NCI-H2196 (cell line): Measurements from ENCODE around the gene MARCHF3.
"Not testable (repeated sequence)": the region's sequence is repeated elsewhere in the genome, so short reads cannot be mapped to it uniquely, and the experiment has no call there.

ENCODE experiments used
- DNase-seq: peaks from one replicate; lab custom pipeline; 2025; ENCODE audit not compliant: unreplicated experiment; lab: John Stamatoyannopoulos, UW

Gene MARCHF3

GRCh38 chr5:127030259-127031146 lies at the start of gene MARCHF3:
MARCHF3 (minus strand) TSS chr5:127030558; CDS start chr5:126918171, 112,387 bp downstream.
- peak; percentile 94 for DNase-seq

- no peak for DNase-seq
Observed at GRCh38 chr5:127079994-127080491, 49.7 kb upstream of the MARCHF3 start.

GRCh38 chr5:127077366-127077765 lies 47.0 kb upstream of the MARCHF3 start:
- DNase-seq = no peak

GRCh38 chr5:127076315-127077129 lies 46.2 kb upstream of the MARCHF3 start:
- DNase-seq = no peak

- DNase-seq = no peak
Observed at GRCh38 chr5:127074466-127074865, 44.1 kb upstream of the MARCHF3 start.

GRCh38 chr5:127072861-127073846 lies 42.8 kb upstream of the MARCHF3 start, which contains the start of gene C5orf63:
C5orf63 (minus strand) TSS chr5:127073502; CDS start chr5:127058995, 14,507 bp downstream.
- DNase-seq = no peak

GRCh38 chr5:127070243-127070642 lies 39.9 kb upstream of the MARCHF3 start:
- DNase-seq = no peak

GRCh38 chr5:127068493-127069214 lies 38.3 kb upstream of the MARCHF3 start:
- no peak for DNase-seq

GRCh38 chr5:127066721-127067120 lies 36.4 kb upstream of the MARCHF3 start:
- DNase-seq = no peak

- DNase-seq = no peak
Observed at GRCh38 chr5:127064253-127064840, 34.0 kb upstream of the MARCHF3 start.

- DNase-seq = no peak
Observed at GRCh38 chr5:127063257-127063913, 33.0 kb upstream of the MARCHF3 start.

- no peak for DNase-seq
Observed at GRCh38 chr5:127061956-127062355, 31.6 kb upstream of the MARCHF3 start.

GRCh38 chr5:127061537-127061936 lies 31.2 kb upstream of the MARCHF3 start:
- DNase-seq = no peak

- DNase-seq = no peak
Observed at GRCh38 chr5:127060470-127060985, 30.2 kb upstream of the MARCHF3 start.

GRCh38 chr5:127056896-127057295 lies 26.5 kb upstream of the MARCHF3 start:
- no peak for DNase-seq

GRCh38 chr5:127055880-127056653 lies 25.7 kb upstream of the MARCHF3 start:
- DNase-seq = no peak

- not testable (repeated sequence) for DNase-seq
Observed at GRCh38 chr5:127053551-127053950, 23.2 kb upstream of the MARCHF3 start.

- no peak for DNase-seq
Observed at GRCh38 chr5:127053049-127053448, 22.7 kb upstream of the MARCHF3 start.
